ENCODE measurements around the gene TMEM183A. TPM values are rescaled to one million over a fixed set of nuclear protein-coding genes. Genes with fewer than 3 reads are reported as not detected.
"Not testable (repeated sequence)": the region's sequence is repeated elsewhere in the genome, so short reads cannot be mapped to it uniquely, and the experiment has no call there.

The TMEM183A gene
- total RNA-seq, 2 donors from 2014 or later = 80.2 to 88.2 TPM

GRCh38 chr1:203009185-203009584 is 2.0 kb downstream of the TMEM183A start:
- no peaks in the 10 kb centered on the region for H3K9me3 ChIP-seq
- TF ChIP-seq CTCF (IDR thresholded peaks at IDR 0.05) = no peak
- TF ChIP-seq POLR2AphosphoS5 (IDR thresholded peaks at IDR 0.05) = no peak
- no peak for TF ChIP-seq POLR2A (IDR thresholded peaks at IDR 0.05)
- H3K27me3 ChIP-seq (replicated peaks; ENCODE audit: insufficient read depth) = no peaks in the 10 kb centered on the region
- no peak overlapping the region for H3K4me3 ChIP-seq
- H3K27ac ChIP-seq = no peak overlapping the region
- 85% methylated on average over 3 of the region's 3 CpGs for WGBS
- no peak for DNase-seq (ENCODE audit: low spot score)
- H3K36me3 ChIP-seq = peaks cover 0 to under 1% of the 10 kb centered on the region in 2 donors
- intact Hi-C loops (cut with DNase I) = loop anchor here (5.0 kb wide), 1 partner anchor 82 kb away; the partner anchor contains the start of gene KLHL12
- peaks cover 4% of the 10 kb centered on the region for H3K4me1 ChIP-seq (replicated peaks)

GRCh38 chr1:203011582-203011981 is 4.4 kb downstream of the TMEM183A start:
- Histone ChIP-seq H3K27ac (no peak overlapping the region), H3K4me1 (replicated peaks) (peaks cover 4% of the 10 kb centered on the region), H3K27me3 (replicated peaks; ENCODE audit: insufficient read depth) (no peaks in the 10 kb centered on the region), H3K9me3 (no peaks in the 10 kb centered on the region), H3K36me3 (peaks cover 4 to 21% of the 10 kb centered on the region in 2 donors), H3K4me3 (no peak overlapping the region)
- intact Hi-C loops (cut with DNase I) = no loop called here
- DNase-seq (ENCODE audit: low spot score) = no peak
- no peak for TF ChIP-seq POLR2AphosphoS5 (IDR thresholded peaks at IDR 0.05)
- 99% methylated on average over 5 of the region's 5 CpGs for WGBS

GRCh38 chr1:203017061-203017460 is 9.9 kb downstream of the TMEM183A start:
- Histone ChIP-seq H3K4me3 (no peak overlapping the region), H3K9me3 (no peaks in the 10 kb centered on the region), H3K4me1 (replicated peaks) (no peaks in the 10 kb centered on the region), H3K27ac (no peak overlapping the region), H3K27me3 (replicated peaks; ENCODE audit: insufficient read depth) (no peaks in the 10 kb centered on the region), H3K36me3 (peaks cover 9 to 28% of the 10 kb centered on the region in 2 donors)
- DNase-seq (ENCODE audit: low spot score) = no peak
- intact Hi-C loops (cut with DNase I) = no loop called here
- WGBS = over 99% methylated on average over 4 of the region's 4 CpGs
- TF ChIP-seq CTCF (IDR thresholded peaks at IDR 0.05) (no peak), POLR2AphosphoS5 (IDR thresholded peaks at IDR 0.05) (no peak), POLR2A (IDR thresholded peaks at IDR 0.05) (no peak)

GRCh38 chr1:203017692-203018091 is 10.5 kb downstream of the TMEM183A start:
- H3K4me1 ChIP-seq (replicated peaks) = no peaks in the 10 kb centered on the region
- TF ChIP-seq POLR2A (IDR thresholded peaks at IDR 0.05) (no peak), POLR2AphosphoS5 (IDR thresholded peaks at IDR 0.05) (no peak), CTCF (IDR thresholded peaks at IDR 0.05) (no peak)
- no peaks in the 10 kb centered on the region for H3K9me3 ChIP-seq
- peaks cover 9 to 28% of the 10 kb centered on the region in 2 donors for H3K36me3 ChIP-seq
- no peaks in the 10 kb centered on the region for H3K27me3 ChIP-seq (replicated peaks; ENCODE audit: insufficient read depth)
- H3K4me3 ChIP-seq = no peak overlapping the region
- no peak overlapping the region for H3K27ac ChIP-seq
- no peak for DNase-seq (ENCODE audit: low spot score)
- WGBS = 86% methylated on average over 6 of the region's 6 CpGs
- intact Hi-C loops (cut with DNase I) = no loop called here

- not testable (repeated sequence) for H3K36me3 ChIP-seq
These were observed 15.7 kb downstream of the TMEM183A start for GRCh38 chr1:203022855-203023254.

GRCh38 chr1:203025686-203026030 is 18.5 kb downstream of the TMEM183A start:
- H3K27ac ChIP-seq = peak overlapping the region; percentile 64 to 69
- H3K4me3 ChIP-seq = peak overlapping the region; percentile 37 to 43
- TF ChIP-seq POLR2AphosphoS5 (IDR thresholded peaks at IDR 0.05) (no peak), POLR2A (IDR thresholded peaks at IDR 0.05) (no peak), CTCF (IDR thresholded peaks at IDR 0.05) (no peak)
- no peaks in the 10 kb centered on the region for H3K9me3 ChIP-seq
- H3K4me1 ChIP-seq (replicated peaks) = peaks cover 7% of the 10 kb centered on the region
- H3K36me3 ChIP-seq = no peaks in the 10 kb centered on the region
- no peak for DNase-seq (ENCODE audit: low spot score)
- intact Hi-C loops (cut with DNase I) = no loop called here
- no peaks in the 10 kb centered on the region for H3K27me3 ChIP-seq (replicated peaks; ENCODE audit: insufficient read depth)

More at GRCh38 chr1:203022855-203023254, 15.7 kb downstream of the TMEM183A start:
- DNase-seq (ENCODE audit: low spot score); H3K9me3 ChIP-seq; H3K4me3 ChIP-seq; H3K27me3 ChIP-seq (replicated peaks; ENCODE audit: insufficient read depth); H3K4me1 ChIP-seq (replicated peaks); H3K27ac ChIP-seq; intact Hi-C loops (cut with DNase I): not testable (repeated sequence)
- WGBS = 92% methylated on average over 7 of the region's 10 CpGs

Data from prostate gland (tissue), 2 donors.